Measurements from ENCODE around the gene SRXN1.

The SRXN1 gene

GRCh38 chr20:692044-692443 is 39.0 kb upstream of the SRXN1 start:
- H3K27ac ChIP-seq, result no peak overlapping the region
- no peaks in the 10 kb centered on the region for H3K9me3 ChIP-seq (ENCODE audit: control insufficient read depth, low read length)
- TF ChIP-seq, protein P1, sequence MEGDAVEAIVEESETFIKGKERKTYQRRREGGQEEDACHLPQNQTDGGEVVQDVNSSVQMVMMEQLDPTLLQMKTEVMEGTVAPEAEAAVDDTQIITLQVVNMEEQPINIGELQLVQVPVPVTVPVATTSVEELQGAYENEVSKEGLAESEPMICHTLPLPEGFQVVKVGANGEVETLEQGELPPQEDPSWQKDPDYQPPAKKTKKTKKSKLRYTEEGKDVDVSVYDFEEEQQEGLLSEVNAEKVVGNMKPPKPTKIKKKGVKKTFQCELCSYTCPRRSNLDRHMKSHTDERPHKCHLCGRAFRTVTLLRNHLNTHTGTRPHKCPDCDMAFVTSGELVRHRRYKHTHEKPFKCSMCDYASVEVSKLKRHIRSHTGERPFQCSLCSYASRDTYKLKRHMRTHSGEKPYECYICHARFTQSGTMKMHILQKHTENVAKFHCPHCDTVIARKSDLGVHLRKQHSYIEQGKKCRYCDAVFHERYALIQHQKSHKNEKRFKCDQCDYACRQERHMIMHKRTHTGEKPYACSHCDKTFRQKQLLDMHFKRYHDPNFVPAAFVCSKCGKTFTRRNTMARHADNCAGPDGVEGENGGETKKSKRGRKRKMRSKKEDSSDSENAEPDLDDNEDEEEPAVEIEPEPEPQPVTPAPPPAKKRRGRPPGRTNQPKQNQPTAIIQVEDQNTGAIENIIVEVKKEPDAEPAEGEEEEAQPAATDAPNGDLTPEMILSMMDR (IDR thresholded peaks at IDR 0.05), result no peak
- H3K36me3 ChIP-seq (ENCODE audit: control insufficient read depth, insufficient read depth, low read length), result no peaks in the 10 kb centered on the region
- no peak overlapping the region for H3K4me3 ChIP-seq (ENCODE audit: low read depth, low read length)
- no peak overlapping the region for H3K4me2 ChIP-seq (ENCODE audit: low read length)
- peaks cover 11% of the 10 kb centered on the region for H3K4me1 ChIP-seq
- H3K9ac ChIP-seq, result no peak overlapping the region
- H2AFZ ChIP-seq, result no peak overlapping the region
- no peaks in the 10 kb centered on the region for H3K27me3 ChIP-seq (ENCODE audit: control insufficient read depth, insufficient read depth, low read length)
- no peaks in the 10 kb centered on the region for H3K79me2 ChIP-seq

- H3K4me2 ChIP-seq (ENCODE audit: low read length), result no peak overlapping the region
- no peak overlapping the region for H2AFZ ChIP-seq
- H3K27me3 ChIP-seq (ENCODE audit: control insufficient read depth, insufficient read depth, low read length), result no peaks in the 10 kb centered on the region
- no peaks in the 10 kb centered on the region for H3K79me2 ChIP-seq
- no peak overlapping the region for H3K27ac ChIP-seq
- TF ChIP-seq, protein P1 (IDR thresholded peaks at IDR 0.05), result no peak
- no peaks in the 10 kb centered on the region for H3K9me3 ChIP-seq (ENCODE audit: control insufficient read depth, low read length)
- H3K9ac ChIP-seq, result no peak overlapping the region
- no peak overlapping the region for H3K4me3 ChIP-seq (ENCODE audit: low read depth, low read length)
- H3K4me1 ChIP-seq, result peaks cover 11% of the 10 kb centered on the region
- no peaks in the 10 kb centered on the region for H3K36me3 ChIP-seq (ENCODE audit: control insufficient read depth, insufficient read depth, low read length)
Observed at GRCh38 chr20:689947-690346, 36.9 kb upstream of the SRXN1 start.

- Histone ChIP-seq H3K79me2 (no peaks in the 10 kb centered on the region), H2AFZ (peak overlapping the region; percentile 77), H3K27ac (peak overlapping the region; percentile 12), H3K36me3 (ENCODE audit: control insufficient read depth, insufficient read depth, low read length) (no peaks in the 10 kb centered on the region), H3K4me1 (peaks cover 11% of the 10 kb centered on the region), H3K9ac (no peak overlapping the region), H3K27me3 (ENCODE audit: control insufficient read depth, insufficient read depth, low read length) (no peaks in the 10 kb centered on the region), H3K4me3 (ENCODE audit: low read depth, low read length) (no peak overlapping the region), H3K4me2 (ENCODE audit: low read length) (no peak overlapping the region), H3K9me3 (ENCODE audit: control insufficient read depth, low read length) (no peaks in the 10 kb centered on the region)
- TF ChIP-seq, protein P1 (IDR thresholded peaks at IDR 0.05), result no peak
Observed at GRCh38 chr20:689348-689747, 36.3 kb upstream of the SRXN1 start.

- Histone ChIP-seq H3K79me2 (no peaks in the 10 kb centered on the region), H3K9ac (no peak overlapping the region)
- TF ChIP-seq, protein P1 (IDR thresholded peaks at IDR 0.05), result peak; percentile 36
Observed at GRCh38 chr20:688809-689212, 35.8 kb upstream of the SRXN1 start.

DNA sequence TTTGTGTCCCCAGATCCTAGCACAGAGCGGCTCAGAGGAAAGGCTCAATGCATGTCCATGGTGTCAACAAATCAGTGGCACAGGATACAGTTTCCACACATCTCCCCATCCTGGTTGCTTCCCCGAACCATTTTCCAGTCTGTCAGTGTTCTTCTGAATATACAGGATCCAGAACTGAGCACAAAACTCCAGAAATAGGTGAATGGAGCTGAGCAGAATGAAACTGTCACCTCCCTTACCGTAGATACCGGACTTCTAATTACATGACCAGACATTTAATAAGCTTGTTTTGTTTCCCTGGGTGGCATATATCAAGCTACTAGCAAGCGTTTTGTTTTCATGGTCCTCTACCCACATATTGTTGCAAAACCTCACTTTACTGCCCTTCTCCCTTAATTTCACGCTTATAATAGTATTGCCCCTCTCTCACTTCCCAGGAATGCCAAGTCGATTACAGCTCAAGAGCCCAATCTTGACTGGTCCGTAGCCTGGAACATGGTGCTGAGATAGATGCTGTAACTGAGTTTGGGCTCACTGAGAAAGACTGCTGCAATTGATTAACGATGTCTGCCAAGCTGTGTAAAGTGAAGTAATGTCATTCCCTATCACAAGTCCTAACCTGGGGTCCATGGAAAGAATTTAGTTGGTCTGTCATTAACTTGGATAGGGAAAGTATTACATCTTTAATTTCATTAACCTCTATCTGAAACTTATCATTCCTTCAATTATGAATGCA is 34.6 kb upstream of the SRXN1 start:
- Histone ChIP-seq H3K4me3 (ENCODE audit: low read depth, low read length) (no peak overlapping the region), H3K9ac (no peak overlapping the region), H3K27me3 (ENCODE audit: control insufficient read depth, insufficient read depth, low read length) (no peaks in the 10 kb centered on the region), H3K27ac (no peak overlapping the region), H3K36me3 (ENCODE audit: control insufficient read depth, insufficient read depth, low read length) (no peaks in the 10 kb centered on the region), H3K79me2 (no peaks in the 10 kb centered on the region), H3K4me2 (ENCODE audit: low read length) (no peak overlapping the region), H2AFZ (no peak overlapping the region), H3K9me3 (ENCODE audit: control insufficient read depth, low read length) (no peaks in the 10 kb centered on the region), H3K4me1 (peaks cover 11% of the 10 kb centered on the region)
- TF ChIP-seq, protein P1 (IDR thresholded peaks at IDR 0.05), result no peak

More at GRCh38 chr20:688809-689212, 35.8 kb upstream of the SRXN1 start:
- peak overlapping the region; percentile 12 for H3K27ac ChIP-seq
- no peaks in the 10 kb centered on the region for H3K36me3 ChIP-seq (ENCODE audit: control insufficient read depth, insufficient read depth, low read length)
- H2AFZ ChIP-seq, result peak overlapping the region; percentile 77
- H3K27me3 ChIP-seq (ENCODE audit: control insufficient read depth, insufficient read depth, low read length), result no peaks in the 10 kb centered on the region
- no peak overlapping the region for H3K4me3 ChIP-seq (ENCODE audit: low read depth, low read length)
- peaks cover 11% of the 10 kb centered on the region for H3K4me1 ChIP-seq
- no peak overlapping the region for H3K4me2 ChIP-seq (ENCODE audit: low read length)
- H3K9me3 ChIP-seq (ENCODE audit: control insufficient read depth, low read length), result no peaks in the 10 kb centered on the region
